ENCODE data around the gene EIF3M.

Gene EIF3M

DNA sequence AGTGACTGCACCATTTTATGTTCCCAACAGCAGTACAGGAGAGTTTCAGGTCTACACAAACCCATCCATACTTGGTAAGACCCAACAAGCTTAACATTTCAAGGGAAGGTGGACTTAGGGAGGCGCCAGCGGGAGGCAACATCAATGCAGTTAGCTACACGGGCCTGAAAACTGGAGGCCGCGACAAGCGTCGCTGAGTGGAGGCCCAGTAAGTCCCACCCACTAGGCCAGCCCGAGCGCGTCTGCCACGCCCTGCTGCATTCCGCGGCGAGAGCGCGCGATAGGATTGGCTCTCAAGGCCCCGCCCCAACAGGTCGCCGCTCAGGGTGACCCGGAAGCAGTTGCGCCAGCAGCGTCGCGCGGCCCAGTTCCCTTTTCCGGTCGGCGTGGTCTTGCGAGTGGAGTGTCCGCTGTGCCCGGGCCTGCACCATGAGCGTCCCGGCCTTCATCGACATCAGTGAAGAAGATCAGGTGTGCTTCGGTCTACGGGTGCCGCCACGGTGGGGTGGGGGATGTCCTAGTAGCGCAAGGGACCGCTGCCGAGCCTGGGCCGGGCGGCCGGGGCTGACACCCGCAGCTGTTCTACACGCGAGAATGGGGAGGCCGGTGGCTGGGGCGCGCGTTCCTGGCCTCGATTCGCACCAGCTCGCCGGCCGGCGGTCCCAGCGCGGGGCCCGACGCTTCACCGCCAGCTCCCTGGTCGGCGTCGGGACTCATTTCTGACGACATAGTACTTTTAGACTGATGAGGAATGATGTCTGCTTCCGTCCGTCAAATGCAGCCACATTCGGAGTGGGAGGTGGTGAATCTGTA lies at the start of gene EIF3M:
Gene EIF3M, plus strand, starts transcription at position 373 of the 813 bp plus-strand sequence. Its CDS starts 57 bp downstream, at position 430.
- FAIRE-seq: peak; percentile 96
- peak; percentile 92 for DNase-seq (ENCODE audit: insufficient read length, low spot score)

DNA sequence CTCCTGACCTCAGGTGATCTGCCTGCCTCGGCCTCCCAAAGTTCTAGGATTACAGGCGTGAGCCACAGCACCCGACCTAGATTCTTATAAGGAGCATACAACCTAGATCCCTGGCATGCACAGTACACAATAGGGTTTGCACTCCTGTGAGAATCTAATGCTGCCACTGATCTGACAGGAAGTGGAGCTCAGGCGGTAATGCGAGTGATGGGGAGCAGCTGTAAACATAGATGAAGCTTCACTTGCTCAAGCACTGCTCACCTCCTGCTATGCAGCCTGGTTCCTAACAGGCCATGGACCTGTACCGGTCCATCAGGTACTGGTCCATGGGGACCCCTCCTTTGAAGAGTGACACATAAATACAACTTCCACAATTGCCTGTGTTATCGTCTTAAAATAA lies 44.8 kb upstream of the EIF3M start:
- no peak for DNase-seq (ENCODE audit: insufficient read length, low spot score)
- no peak for FAIRE-seq

DNA sequence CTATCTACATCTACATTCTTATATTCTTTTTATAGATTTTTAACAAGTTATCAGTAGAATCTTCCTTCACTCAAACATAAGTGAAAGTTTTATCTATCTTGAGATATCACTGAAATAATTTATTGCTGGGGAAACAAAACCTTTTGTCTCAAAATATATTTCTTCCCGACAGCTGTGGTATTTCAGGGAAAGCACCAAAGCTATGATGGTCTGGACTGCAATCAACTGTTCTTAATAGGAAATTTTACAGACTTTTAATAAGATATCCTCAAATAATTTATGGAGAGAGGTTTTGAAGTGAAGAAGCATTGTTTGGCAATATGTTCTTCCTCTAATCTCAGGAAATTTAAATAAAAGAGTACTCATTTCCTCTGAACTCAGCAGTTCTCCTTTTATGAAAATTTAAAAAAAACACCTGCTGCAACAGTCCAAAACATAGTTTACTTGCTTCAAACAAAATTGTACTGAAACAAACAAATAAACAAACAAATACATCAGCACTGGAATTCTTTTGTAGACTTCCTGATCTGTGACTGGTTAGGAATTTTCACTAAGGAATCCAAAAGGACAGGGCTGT lies 33.9 kb upstream of the EIF3M start:
- DNase-seq (ENCODE audit: insufficient read length, low spot score) (no peak), FAIRE-seq (no peak)

DNA sequence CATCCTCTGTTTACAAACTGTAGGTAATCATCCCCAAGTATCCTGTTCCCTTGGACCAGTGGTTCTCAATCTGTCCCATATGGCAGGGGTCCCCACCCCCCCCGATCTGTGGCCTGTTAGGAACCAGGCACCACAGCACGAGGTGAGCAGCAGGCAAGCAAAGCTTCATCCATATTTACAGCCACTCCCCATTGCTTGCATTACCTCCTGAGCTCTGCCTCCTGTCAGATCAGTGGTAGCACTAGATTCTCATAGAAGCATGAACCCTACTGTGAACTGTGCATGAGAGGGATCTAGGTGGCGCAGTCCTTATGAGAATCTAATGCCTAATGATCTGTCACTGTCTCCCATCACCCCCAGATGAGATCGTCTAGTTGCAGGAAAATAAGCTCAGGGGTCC lies 33.4 kb upstream of the EIF3M start:
- FAIRE-seq (no peak), DNase-seq (ENCODE audit: insufficient read length, low spot score) (no peak)

DNA sequence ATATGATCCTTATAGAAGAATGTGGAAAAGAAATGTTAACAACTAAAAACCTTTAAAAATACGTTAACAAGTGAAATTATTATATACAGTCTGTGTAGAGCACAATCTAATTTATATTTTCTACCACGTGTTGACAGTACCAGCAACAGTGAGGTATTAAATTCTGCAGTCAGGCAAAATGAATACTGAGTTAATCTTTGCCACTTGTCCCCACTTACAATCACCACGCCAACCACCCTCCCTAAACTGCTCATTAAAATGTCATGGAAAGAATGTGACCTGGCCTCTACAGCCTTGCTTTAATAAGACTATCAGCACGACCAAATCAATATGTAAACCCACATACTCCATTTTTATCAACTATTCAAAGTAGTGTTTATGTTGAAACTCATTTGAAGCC lies 28.5 kb upstream of the EIF3M start:
- DNase-seq (ENCODE audit: insufficient read length, low spot score) (no peak), FAIRE-seq (no peak)

DNA sequence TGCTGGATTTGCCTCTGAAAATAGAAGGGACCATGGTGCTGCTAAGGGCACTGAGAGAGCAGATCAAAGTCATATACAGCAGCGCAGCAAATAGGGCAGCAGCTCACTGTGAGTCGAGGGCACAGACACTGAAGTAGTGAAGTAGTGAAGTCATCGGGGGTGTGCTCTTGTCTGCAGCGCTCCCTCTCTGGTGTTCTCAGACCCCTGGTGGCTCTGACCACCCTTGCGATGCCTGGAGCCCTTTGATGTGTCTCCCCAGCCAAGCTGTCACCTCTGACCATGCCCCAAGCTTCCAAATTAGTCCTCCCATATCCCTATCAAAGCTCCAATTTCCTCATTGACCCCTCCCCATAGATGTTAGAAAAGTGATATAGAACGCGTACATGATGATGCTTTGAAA lies 27.7 kb upstream of the EIF3M start:
- no peak for DNase-seq (ENCODE audit: insufficient read length, low spot score)
- FAIRE-seq: no peak

DNA sequence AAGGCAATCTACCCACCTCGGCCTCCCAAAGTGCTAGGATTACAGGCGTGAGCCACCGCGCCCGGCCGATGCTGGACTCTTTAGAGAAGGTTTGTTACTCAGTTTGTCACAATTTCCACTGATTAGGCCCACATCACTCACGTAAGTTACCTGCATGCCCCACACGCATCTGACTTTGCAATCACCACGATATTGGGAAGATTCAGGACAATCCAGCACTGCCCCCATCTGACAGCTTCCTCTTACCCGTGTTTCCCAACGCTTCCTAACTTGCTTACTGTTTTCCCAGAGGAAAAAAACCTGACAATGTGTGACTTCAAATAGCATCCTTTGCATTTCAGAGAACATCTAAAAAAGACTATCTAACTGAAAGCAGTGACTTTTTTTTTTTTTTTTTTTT lies 21.8 kb upstream of the EIF3M start:
- FAIRE-seq (no peak), DNase-seq (ENCODE audit: insufficient read length, low spot score) (peak; percentile 14)

DNA sequence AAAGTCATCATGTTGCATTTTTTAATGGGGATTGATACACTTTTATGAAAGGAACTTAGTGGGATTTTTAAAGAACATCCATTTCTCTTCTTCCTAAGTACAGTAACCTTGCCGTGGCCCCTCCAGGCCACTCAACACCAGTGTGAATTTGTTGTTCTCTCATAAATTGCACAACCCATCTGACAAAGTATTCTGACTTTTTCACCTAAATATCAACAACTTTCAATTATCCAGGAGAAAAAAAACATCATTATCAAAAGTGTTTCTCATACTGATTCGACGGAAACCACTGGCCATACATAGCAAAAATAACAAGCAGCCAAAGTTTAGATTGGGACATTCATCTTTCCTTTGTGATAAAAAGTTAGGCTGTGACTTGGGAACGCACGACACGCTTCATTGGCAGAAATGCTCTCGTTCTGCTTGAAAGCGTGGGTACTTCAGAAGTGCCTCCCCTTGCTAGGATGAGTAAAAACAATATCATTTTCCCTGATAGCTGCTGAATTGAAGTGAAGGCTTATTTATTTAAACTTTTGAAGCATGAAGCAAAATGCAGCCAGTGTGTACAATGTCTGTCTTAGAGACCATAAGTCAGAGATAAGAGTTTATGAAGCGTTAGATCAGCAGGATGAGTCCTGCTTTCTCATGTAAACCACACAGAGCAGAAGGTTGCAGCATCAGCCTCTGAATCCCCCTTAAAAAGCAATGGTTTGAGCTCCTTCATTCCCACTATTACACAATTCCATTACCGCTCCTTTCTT lies 20.6 kb upstream of the EIF3M start:
- DNase-seq (ENCODE audit: insufficient read length, low spot score) (no peak), FAIRE-seq (no peak)

DNA sequence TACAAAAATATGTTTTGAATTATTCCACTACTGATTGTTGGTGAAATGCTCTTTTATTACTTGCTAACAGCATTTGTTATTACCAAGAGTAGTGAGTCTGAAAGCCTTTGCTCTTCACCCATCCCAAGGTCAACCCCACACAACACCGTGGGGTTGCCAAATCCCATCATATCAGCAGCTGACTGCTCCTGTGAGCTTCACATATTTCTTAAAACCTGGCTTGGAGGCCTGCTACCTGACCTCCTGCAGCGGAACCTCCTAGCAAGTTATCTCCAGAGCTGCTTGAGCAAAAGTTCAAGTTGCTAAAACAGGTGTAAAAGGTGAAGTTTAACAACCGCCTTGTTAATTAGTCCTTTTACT lies 20.1 kb upstream of the EIF3M start:
- FAIRE-seq: no peak
- no peak for DNase-seq (ENCODE audit: insufficient read length, low spot score)

DNA sequence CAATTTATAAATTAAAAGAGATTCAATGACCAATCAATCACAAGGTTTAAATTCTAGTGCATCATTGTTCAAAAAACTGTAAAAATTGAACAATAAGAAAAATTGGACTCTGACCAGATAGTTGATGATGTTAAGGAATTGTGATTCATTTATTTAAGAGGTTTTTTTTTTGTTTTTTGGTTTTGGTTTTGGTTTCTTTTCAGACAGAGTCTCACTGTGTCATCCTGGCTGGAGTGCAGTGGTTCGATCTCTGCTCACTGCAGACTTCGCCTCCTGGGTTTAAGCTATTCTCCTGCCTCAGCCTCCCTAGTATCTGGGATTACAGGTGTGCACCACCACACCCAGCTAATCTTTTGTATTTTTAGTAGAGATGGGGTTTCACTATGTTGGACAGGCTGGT lies 17.1 kb upstream of the EIF3M start:
- no peak for DNase-seq (ENCODE audit: insufficient read length, low spot score)
- no peak for FAIRE-seq

DNA sequence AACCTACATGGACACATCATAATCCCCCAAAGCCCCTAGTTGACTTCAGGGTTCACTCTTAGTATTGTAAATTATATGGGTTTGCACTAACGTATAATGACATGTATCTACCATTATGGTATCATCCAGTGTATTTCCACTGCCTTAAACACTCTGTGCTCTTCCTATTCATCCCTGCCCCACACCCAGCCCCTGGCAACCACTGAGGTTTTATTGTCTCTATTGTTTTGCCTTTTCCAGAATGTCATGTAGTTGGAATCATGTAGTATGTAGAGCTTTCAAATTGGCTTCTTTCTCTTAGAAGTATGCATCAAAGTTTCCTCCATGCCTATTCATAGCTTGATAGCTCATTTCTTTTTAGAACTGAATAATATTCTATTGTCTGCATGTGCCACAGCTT lies 16.5 kb upstream of the EIF3M start:
- FAIRE-seq (no peak), DNase-seq (ENCODE audit: insufficient read length, low spot score) (no peak)

DNA sequence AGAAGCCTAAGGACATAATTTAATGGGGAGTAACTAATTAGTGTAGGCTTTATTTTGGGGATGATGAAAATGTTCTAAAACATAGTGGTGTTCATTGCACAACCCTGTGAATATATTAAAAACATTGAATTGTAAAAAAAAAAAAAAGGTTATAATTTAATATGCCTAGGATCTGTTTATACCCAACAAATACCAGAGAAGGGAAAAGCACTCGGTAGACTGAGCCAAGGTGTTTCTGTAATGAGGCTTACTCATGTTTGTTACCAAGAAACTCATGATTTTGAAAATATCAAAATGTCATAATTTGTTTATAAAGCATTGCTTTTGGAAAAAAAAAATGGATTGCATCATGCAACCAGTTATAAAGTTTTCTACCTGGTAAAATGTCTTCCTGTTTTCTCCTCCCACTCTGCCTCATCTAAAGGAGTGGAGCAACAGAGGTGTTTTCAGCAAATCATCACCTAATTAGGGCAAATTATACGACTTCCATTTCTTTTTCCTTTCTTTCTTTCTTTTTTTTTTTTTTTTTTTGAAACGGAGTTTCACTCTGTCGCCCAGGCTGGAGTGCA lies 14.2 kb upstream of the EIF3M start:
- DNase-seq (ENCODE audit: insufficient read length, low spot score) (no peak), FAIRE-seq (no peak)

DNA sequence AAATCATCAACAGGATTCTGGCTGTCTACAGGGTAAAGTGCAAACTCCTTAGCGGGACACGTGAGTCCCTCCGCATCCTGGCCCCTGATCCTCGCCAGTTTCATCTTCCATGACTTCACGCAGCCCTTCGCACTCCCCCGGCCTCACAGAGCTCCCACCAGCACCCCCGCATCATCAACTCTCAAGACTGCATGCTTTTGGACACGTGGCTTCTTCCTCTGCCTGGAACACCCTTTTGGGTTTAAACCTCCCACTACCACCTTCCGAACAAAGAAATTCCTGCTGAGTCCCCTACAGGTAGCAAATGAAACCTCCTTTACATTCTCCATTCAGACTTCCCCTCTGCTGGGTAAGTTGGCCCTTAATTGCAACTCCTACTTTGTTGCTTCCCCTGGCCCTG lies 12.6 kb upstream of the EIF3M start:
- FAIRE-seq: no peak
- no peak for DNase-seq (ENCODE audit: insufficient read length, low spot score)

DNA sequence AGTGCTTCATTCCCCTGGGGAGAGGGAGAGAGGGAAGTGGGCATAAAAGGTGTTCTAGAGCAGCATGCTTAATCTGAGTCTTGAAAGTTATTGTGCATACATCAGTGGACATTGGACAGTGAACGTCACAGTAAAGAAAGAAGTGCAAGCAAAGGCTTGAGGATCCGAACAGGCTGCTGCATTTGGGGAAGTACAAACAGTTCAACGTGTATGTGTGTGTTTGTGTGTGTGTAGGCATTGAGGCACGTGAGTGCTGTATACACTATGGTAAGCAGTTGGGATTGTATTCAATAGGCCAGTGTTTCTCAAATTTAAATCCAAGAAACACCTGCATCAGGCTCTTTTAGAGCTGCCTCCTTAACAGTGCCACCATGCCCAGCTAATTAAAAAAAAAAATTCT lies 10.4 kb upstream of the EIF3M start:
- DNase-seq (ENCODE audit: insufficient read length, low spot score): no peak

DNA sequence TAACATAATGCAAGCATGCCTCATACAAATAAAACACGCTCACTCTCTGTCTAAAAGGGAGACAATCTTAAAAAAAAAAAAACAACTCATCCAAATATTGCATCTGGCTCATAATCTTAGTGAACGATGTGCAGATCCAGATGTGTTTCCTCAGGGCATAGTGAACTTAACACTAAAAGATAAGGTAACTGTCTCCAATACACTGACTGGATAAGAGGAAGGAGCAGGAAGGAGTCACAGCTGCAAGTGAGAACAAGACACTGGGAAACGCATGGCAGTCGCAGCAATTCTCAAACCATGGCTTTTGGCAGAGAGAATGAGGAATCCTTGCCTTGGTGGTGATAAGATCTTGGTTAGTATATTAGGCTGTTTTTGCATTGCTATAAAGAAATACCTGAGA lies 9.2 kb upstream of the EIF3M start:
- DNase-seq (ENCODE audit: insufficient read length, low spot score): no peak

More for the DNA sequence above, 10.4 kb upstream of the EIF3M start:
- peak; percentile 9 for FAIRE-seq

DNA sequence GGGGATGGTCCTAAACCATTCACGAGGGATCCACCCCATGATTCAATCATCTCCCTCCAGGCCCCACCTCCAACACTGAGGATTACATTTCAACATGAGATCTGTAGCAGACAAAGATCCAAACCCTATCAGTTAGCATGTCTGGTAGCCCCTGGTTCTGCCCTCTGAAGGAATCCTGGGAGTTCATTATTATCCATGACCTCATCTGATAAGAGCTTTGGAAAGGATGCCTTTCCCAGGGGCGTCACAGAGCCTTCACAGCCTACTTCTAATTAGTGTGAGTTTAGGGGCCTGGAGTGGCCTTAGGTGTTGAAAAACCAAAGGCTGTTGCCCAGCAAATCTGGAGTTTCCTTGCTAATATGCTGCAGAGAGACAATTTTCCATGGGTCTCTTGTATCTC lies 8.6 kb upstream of the EIF3M start:
- DNase-seq (ENCODE audit: insufficient read length, low spot score) (no peak), FAIRE-seq (no peak)

More for the DNA sequence above, 9.2 kb upstream of the EIF3M start:
- no peak for FAIRE-seq

DNA sequence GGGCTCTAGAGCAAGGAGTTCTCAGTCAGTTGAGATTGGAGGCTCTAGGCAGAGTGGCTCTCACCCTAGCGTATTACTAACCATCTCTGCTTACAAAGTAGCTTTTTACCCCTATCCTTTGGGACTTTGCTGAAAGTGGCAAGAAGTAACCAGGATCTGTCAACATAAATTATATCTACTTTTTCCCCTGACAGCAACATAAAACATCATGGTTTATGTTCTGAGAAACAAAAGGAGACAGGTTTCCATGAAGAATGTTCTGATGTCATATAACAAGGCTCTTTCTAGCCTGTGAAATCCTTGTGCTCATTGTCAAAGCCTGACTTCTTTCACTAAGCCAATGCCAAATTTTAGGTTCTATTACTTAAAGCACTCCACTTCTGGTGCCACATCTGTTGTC lies 7.2 kb upstream of the EIF3M start:
- DNase-seq (ENCODE audit: insufficient read length, low spot score) (no peak), FAIRE-seq (no peak)

DNA sequence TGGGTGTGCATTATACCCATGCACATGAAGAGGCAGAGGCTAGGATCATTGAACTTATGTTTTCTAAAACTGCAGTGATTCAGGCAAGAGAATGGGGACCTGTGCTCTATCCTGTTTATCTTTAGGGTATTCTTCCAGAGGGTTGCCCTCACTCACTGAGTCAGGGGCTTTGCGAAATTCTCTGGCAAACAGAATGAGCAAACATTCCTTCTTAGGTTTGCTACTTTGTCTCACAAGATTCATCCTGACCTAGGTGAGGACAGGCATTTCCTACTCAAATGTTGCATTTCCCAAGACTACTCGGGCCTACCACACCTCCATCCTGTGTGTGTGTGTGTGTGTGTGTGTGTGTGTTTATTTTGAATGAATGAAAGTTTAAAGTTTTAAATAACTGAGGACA lies 2.7 kb upstream of the EIF3M start:
- DNase-seq (ENCODE audit: insufficient read length, low spot score) (no peak), FAIRE-seq (no peak)

DNA sequence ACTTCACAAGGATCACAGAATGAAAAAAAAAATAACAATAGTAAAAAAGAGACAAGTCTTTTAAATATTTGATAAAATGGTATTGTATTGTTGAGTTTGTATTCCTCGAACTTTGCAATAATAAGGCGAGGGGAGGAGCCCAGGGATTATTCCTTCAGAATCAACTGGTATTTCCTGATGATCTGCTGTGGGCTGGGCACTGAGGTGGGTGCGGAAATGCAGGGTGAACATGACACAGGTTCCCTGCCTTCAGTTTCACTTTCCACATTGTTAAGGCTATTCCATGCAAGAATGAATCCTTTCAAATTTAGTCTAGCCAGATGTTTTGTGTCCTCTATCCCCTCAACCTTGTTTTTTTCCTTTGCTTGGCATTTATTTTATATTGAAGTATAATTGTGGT lies 2.1 kb upstream of the EIF3M start:
- DNase-seq (ENCODE audit: insufficient read length, low spot score): no peak
- no peak for FAIRE-seq

DNA sequence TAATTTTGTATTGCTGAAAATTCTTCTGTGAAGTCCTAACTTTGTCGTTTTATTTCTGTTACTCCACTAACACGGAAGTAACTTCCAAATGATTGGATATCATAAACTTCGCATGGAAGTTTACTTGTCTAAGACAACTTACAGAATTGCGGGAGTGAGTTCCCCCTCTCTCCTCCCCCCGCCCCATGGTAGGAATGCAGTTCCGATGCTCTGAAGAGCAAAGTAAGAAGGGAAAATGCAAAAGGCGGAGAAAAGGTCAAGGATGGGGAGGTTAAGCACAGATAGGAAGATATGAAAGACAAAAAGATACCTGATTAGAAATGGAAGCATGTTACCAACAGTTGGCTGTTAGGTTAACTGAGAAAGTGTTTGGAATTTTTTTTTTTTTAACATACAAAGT lies 1.3 kb downstream of the EIF3M start:
- no peak for DNase-seq (ENCODE audit: insufficient read length, low spot score)
- FAIRE-seq: no peak

DNA sequence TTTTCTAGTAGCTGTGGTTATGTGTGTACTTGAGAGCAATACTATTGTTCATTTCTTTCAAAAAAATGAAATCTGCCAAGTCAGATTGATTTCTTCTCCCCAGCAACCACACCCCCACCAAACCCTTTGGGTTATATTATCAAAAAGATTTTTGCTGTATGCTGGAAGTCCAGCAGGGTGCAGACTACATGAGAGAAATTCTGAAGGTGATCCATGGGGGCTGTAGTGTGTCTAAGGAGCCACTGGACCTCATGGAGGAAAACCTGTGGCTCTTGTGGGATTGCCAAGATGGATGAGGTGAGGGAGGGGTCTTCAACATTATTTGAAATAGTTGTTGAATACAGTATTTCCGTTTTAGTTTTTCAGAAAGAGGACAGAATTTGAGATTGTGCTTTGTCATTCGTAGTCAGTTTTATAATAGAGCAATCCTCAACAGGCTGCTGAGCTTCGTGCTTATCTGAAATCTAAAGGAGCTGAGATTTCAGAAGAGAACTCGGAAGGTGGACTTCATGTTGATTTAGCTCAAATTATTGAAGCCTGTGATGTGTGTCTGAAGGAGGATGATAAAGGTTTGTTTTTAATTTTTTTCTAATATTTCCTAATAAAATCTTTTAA lies 3.1 kb downstream of the EIF3M start:
- DNase-seq (ENCODE audit: insufficient read length, low spot score) (peak; percentile 31), FAIRE-seq (no peak)
